ENCODE results near the gene SHC4. TPM values are rescaled to one million over a fixed set of nuclear protein-coding genes. Genes with fewer than 3 reads are reported as not detected.

SHC4 gene
- polyA plus RNA-seq, 1 donor from 2014 or later = 4.5 TPM

GRCh38 chr15:48916721-48917120, 47.0 kb downstream of the SHC4 start:
- H3K27ac ChIP-seq (ENCODE audit: low read length) = no peak overlapping the region
- TF ChIP-seq MXI1 (conservative IDR thresholded peaks at IDR 0.05; ENCODE audit: poor library complexity, severe bottlenecking) (no peak), EZH2 (IDR thresholded peaks at IDR 0.05; ENCODE audit: borderline replicate concordance, insufficient read depth, low read length, poor library complexity, severe bottlenecking) (no peak), TAF1 (IDR thresholded peaks at IDR 0.05; ENCODE audit: low read depth) (no peak), POLR2AphosphoS5 (IDR thresholded peaks at IDR 0.05) (no peak), REST (IDR thresholded peaks at IDR 0.05; ENCODE audit: borderline replicate concordance) (no peak), CTCF (IDR thresholded peaks at IDR 0.05; ENCODE audit: poor library complexity, severe bottlenecking) (no peak), SMC3 (conservative IDR thresholded peaks at IDR 0.05; ENCODE audit: poor library complexity) (no peak), EP300 (conservative IDR thresholded peaks at IDR 0.05; ENCODE audit: poor library complexity, severe bottlenecking) (no peak)
- no peak overlapping the region for H2AFZ ChIP-seq (ENCODE audit: low read depth, low read length)
- H3K36me3 ChIP-seq (ENCODE audit: insufficient read depth, low read length) = no peaks in the 10 kb centered on the region
- H3K79me2 ChIP-seq (replicated peaks; ENCODE audit: insufficient read depth, low read length) = no peaks in the 10 kb centered on the region
- H3F3A ChIP-seq (ENCODE audit: insufficient read depth, low read length, poor library complexity, severe bottlenecking) = no peaks in the 10 kb centered on the region
- no peak overlapping the region for H3K9ac ChIP-seq (ENCODE audit: low read length)
- H3K9me2 ChIP-seq (ENCODE audit: insufficient read depth, low read length) = no peaks in the 10 kb centered on the region
- H3K9me3 ChIP-seq (ENCODE audit: low read length) = no peaks in the 10 kb centered on the region
- no peak overlapping the region for H3K4me3 ChIP-seq (ENCODE audit: low read length)
- no peak overlapping the region for H3K4me2 ChIP-seq (ENCODE audit: low read length)
- no peaks in the 10 kb centered on the region for H3K27me3 ChIP-seq (ENCODE audit: insufficient read depth, low read depth, low read length)
- no peaks in the 10 kb centered on the region for H4K20me1 ChIP-seq (ENCODE audit: insufficient read depth)

GRCh38 chr15:48915861-48916260, 47.9 kb downstream of the SHC4 start:
- H3K27me3 ChIP-seq (ENCODE audit: insufficient read depth, low read depth, low read length) = no peaks in the 10 kb centered on the region
- no peak overlapping the region for H3K27ac ChIP-seq (ENCODE audit: low read length)
- no peak overlapping the region for H3K9ac ChIP-seq (ENCODE audit: low read length)
- H3K36me3 ChIP-seq (ENCODE audit: insufficient read depth, low read length) = no peaks in the 10 kb centered on the region
- H3K4me2 ChIP-seq (ENCODE audit: low read length) = no peak overlapping the region
- TF ChIP-seq EP300 (conservative IDR thresholded peaks at IDR 0.05; ENCODE audit: poor library complexity, severe bottlenecking) (no peak), POLR2AphosphoS5 (IDR thresholded peaks at IDR 0.05) (no peak), REST (IDR thresholded peaks at IDR 0.05; ENCODE audit: borderline replicate concordance) (no peak), CTCF (IDR thresholded peaks at IDR 0.05; ENCODE audit: poor library complexity, severe bottlenecking) (no peak), MXI1 (conservative IDR thresholded peaks at IDR 0.05; ENCODE audit: poor library complexity, severe bottlenecking) (no peak), SMC3 (conservative IDR thresholded peaks at IDR 0.05; ENCODE audit: poor library complexity) (no peak), RAD21 (conservative IDR thresholded peaks at IDR 0.05) (no peak), TAF1 (IDR thresholded peaks at IDR 0.05; ENCODE audit: low read depth) (no peak), EZH2 (IDR thresholded peaks at IDR 0.05; ENCODE audit: borderline replicate concordance, insufficient read depth, low read length, poor library complexity, severe bottlenecking) (no peak)
- H4K20me1 ChIP-seq (ENCODE audit: insufficient read depth) = no peaks in the 10 kb centered on the region
- no peaks in the 10 kb centered on the region for H3F3A ChIP-seq (ENCODE audit: insufficient read depth, low read length, poor library complexity, severe bottlenecking)
- no peaks in the 10 kb centered on the region for H3K9me3 ChIP-seq (ENCODE audit: low read length)
- no peak overlapping the region for H2AFZ ChIP-seq (ENCODE audit: low read depth, low read length)
- H3K4me3 ChIP-seq (ENCODE audit: low read length) = no peak overlapping the region
- H3K79me2 ChIP-seq (replicated peaks; ENCODE audit: insufficient read depth, low read length) = no peaks in the 10 kb centered on the region
- H3K9me2 ChIP-seq (ENCODE audit: insufficient read depth, low read length) = no peaks in the 10 kb centered on the region
